SK-N-SH treated with all-trans-retinoic acid at 6 μM for 48 hours (cell line): Measurements from ENCODE around the gene OVCA2.

Experiments
- ARNTL ChIP-seq: fragments of 450-650 bp; formaldehyde crosslinking; IDR thresholded peaks from 2 replicates; pipeline ENCODE4 v1.5.0; 2020; ENCODE audit warnings: low read depth, mild to moderate bottlenecking, moderate library complexity, borderline replicate concordance
- CSDC2 ChIP-seq: fragments of 250-450 bp; sonication (Bioruptor Pico); IDR thresholded peaks from 2 replicates; pipeline ENCODE4 v1.5.0; 2020; ENCODE audit warnings: mild to moderate bottlenecking, moderate library complexity
- GLIS3 ChIP-seq: fragments of 250-450 bp; sonication (Bioruptor Pico); IDR thresholded peaks from 2 replicates; pipeline ENCODE4 v1.5.0; 2020; ENCODE audit warnings: mild to moderate bottlenecking, moderate library complexity
- RARB ChIP-seq: fragments of 250-450 bp; sonication (Bioruptor Pico); IDR thresholded peaks from 2 replicates; pipeline ENCODE4 v1.8.0; 2021; ENCODE audit warnings: mild to moderate bottlenecking, moderate library complexity
- SNAI2 ChIP-seq: fragments of 250-450 bp; sonication (Bioruptor Pico); IDR thresholded peaks from 2 replicates; pipeline ENCODE4 v1.5.0; 2020; ENCODE audit warnings: mild to moderate bottlenecking, moderate library complexity
- ZFP3 ChIP-seq: fragments of 250-450 bp; sonication (Bioruptor Pico); IDR thresholded peaks from 2 replicates; pipeline ENCODE4 v1.5.0; 2020; ENCODE audit warnings: mild to moderate bottlenecking, moderate library complexity
- ZFP30 ChIP-seq: fragments of 450-650 bp; formaldehyde crosslinking; IDR thresholded peaks from 2 replicates; pipeline ENCODE4 v1.5.0; 2022; ENCODE audit warnings: mild to moderate bottlenecking, moderate library complexity
- ZNF565 ChIP-seq: fragments of 450-650 bp; formaldehyde crosslinking; conservative IDR thresholded peaks from 2 replicates; pipeline ENCODE4 v1.5.0; 2020; ENCODE audit warnings: low read depth, mild to moderate bottlenecking, moderate library complexity
- ZNF70 ChIP-seq: fragments of 450-650 bp; formaldehyde crosslinking; IDR thresholded peaks from 2 replicates; pipeline ENCODE4 v1.5.0; 2020; ENCODE audit warnings: mild to moderate bottlenecking, moderate library complexity
- ZNF8 ChIP-seq: fragments of 450-650 bp; formaldehyde crosslinking; IDR thresholded peaks from 2 replicates; pipeline ENCODE4 v1.5.0; 2020; ENCODE audit warnings: mild to moderate bottlenecking, moderate library complexity
- TF ChIP-seq, protein P1 (sequence below): fragments of 250-450 bp; sonication (Bioruptor Pico); IDR thresholded peaks from 2 replicates; pipeline ENCODE4 v1.5.0; 2020; ENCODE audit warnings: mild to moderate bottlenecking, moderate library complexity
- TF ChIP-seq, protein P2 (sequence below): fragments of 250-450 bp; sonication (Bioruptor Pico); IDR thresholded peaks from 2 replicates; pipeline ENCODE4 v1.8.0; 2020; ENCODE audit warnings: mild to moderate bottlenecking, moderate library complexity, borderline replicate concordance

DNA sequence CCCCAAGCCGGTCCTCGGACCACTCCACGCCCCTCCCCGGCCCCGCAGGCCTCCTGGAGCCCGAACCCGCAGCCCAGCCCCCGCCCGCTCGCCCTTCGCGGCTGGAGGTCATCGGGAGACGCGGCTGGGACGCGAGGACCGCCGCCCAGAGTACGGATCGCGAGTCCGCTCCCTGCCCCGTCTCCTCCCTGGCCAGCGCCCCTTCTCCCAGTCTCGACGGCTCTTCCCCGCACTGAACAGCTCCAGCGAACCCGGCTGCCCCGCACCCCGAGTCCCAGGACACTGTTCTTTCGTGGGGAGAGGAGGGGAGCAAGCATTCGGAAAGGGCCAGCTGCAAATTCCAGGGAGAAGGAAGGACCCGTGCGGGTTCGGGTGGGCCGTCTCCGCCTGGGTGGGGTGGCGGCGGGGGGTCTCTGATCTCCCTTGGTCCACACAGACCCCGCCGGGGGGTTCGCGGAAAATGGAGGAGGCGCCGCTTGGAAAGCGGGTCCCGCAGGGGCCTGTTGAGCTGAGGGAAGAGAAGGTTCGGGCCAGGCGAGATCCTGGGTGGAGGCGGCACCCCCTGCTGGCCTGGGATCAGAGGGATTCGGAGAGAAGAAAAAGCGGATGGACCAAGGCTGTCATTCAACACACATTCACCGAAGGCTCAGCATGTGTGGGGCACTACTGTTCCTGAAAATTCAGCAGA lies 16.1 kb upstream of the OVCA2 start:
- TF ChIP-seq ARNTL (no peak), SNAI2 (CRISPR knock-in tag) (no peak), ZFP3 (CRISPR knock-in tag) (no peak), ZNF565 (CRISPR knock-in tag) (no peak), ZFP30 (CRISPR knock-in tag) (no peak), RARB (CRISPR knock-in tag) (no peak), ZNF70 (no peak), ZNF8 (CRISPR knock-in tag) (no peak), GLIS3 (CRISPR knock-in tag) (no peak), CSDC2 (CRISPR knock-in tag) (no peak)
- TF ChIP-seq, protein P1, sequence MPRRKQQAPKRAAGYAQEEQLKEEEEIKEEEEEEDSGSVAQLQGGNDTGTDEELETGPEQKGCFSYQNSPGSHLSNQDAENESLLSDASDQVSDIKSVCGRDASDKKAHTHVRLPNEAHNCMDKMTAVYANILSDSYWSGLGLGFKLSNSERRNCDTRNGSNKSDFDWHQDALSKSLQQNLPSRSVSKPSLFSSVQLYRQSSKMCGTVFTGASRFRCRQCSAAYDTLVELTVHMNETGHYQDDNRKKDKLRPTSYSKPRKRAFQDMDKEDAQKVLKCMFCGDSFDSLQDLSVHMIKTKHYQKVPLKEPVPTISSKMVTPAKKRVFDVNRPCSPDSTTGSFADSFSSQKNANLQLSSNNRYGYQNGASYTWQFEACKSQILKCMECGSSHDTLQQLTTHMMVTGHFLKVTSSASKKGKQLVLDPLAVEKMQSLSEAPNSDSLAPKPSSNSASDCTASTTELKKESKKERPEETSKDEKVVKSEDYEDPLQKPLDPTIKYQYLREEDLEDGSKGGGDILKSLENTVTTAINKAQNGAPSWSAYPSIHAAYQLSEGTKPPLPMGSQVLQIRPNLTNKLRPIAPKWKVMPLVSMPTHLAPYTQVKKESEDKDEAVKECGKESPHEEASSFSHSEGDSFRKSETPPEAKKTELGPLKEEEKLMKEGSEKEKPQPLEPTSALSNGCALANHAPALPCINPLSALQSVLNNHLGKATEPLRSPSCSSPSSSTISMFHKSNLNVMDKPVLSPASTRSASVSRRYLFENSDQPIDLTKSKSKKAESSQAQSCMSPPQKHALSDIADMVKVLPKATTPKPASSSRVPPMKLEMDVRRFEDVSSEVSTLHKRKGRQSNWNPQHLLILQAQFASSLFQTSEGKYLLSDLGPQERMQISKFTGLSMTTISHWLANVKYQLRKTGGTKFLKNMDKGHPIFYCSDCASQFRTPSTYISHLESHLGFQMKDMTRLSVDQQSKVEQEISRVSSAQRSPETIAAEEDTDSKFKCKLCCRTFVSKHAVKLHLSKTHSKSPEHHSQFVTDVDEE (CRISPR knock-in tag), result no peak
- TF ChIP-seq, protein P2, sequence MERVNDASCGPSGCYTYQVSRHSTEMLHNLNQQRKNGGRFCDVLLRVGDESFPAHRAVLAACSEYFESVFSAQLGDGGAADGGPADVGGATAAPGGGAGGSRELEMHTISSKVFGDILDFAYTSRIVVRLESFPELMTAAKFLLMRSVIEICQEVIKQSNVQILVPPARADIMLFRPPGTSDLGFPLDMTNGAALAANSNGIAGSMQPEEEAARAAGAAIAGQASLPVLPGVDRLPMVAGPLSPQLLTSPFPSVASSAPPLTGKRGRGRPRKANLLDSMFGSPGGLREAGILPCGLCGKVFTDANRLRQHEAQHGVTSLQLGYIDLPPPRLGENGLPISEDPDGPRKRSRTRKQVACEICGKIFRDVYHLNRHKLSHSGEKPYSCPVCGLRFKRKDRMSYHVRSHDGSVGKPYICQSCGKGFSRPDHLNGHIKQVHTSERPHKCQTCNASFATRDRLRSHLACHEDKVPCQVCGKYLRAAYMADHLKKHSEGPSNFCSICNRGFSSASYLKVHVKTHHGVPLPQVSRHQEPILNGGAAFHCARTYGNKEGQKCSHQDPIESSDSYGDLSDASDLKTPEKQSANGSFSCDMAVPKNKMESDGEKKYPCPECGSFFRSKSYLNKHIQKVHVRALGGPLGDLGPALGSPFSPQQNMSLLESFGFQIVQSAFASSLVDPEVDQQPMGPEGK (CRISPR knock-in tag), result no peak
